GM12878 (cell line): ENCODE measurements around the gene NKTR. TPM values are rescaled to one million over a fixed set of nuclear protein-coding genes. Genes with fewer than 3 reads are reported as not detected.
"Not testable (repeated sequence)": the region's sequence is repeated elsewhere in the genome, so short reads cannot be mapped to it uniquely, and the experiment has no call there.

Source experiments
- ATAC-seq: fragments of 200-7000 bp; cut with Tn5 transposase; 3 replicates; pipeline ENCODE4 v1.9.1; 2020; ENCODE audit warnings: mild to moderate bottlenecking, moderate library complexity
- BruUV-seq: library from RNA; stranded (reverse); fragments of 400-500 nt; replicated peaks from 2 replicates; lab custom pipeline; 2021; lab: Mats Ljungman, UMichigan
- CTCF ChIA-PET: fragments of 300-600 bp; sonication (Branson Sonifier 250); formaldehyde crosslinking; extraction: SDS; loops from one replicate; lab custom pipeline; 2021; ENCODE audit warnings: inconsistent platforms; lab: Yijun Ruan, JAX
- POLR2A ChIA-PET: fragments of 350-600 bp; formaldehyde crosslinking; extraction: SDS; loops from one replicate; lab custom pipeline; 2021; ENCODE audit warnings: inconsistent platforms; lab: Charles Lee
- RAD21 ChIA-PET: fragments of 300-600 bp; sonication (Branson Sonifier 250); formaldehyde crosslinking; loops from one replicate; lab custom pipeline; 2023; ENCODE audit warnings: antibody characterized with exemption; ENCODE audit not compliant: unreplicated experiment; lab: Charles Lee
- SMC1A ChIA-PET: fragments of 300-600 bp; sonication (Branson Sonifier 250); formaldehyde crosslinking; loops from one replicate; lab custom pipeline; 2023; ENCODE audit not compliant: unreplicated experiment, uncharacterized antibody; lab: Charles Lee
- DNase-seq: peaks from one replicate; pipeline ENCODE4 v3.0.0-alpha.2; 2011; ENCODE audit warnings: low read depth, low spot score
- FAIRE-seq: peaks from 3 replicates; lab custom pipeline; 2011; peaks lifted over from hg19 to GRCh38; lab: Jason Lieb, UNC
- H2AFZ ChIP-seq: 2 replicates; pipeline ENCODE4 v1.6.0; 2011; ENCODE audit warnings: low read depth, low read length, control low read depth; ENCODE audit not compliant: control insufficient read depth
- H3K27ac ChIP-seq: 2 replicates; pipeline ENCODE4 v1.5.1; 2011; ENCODE audit warnings: control low read depth; ENCODE audit not compliant: control insufficient read depth, insufficient read depth
- H3K27me3 ChIP-seq, 2 experiments: replicated peaks in 1 of 2; 2 replicates each; pipeline versions ENCODE4 v1.6.0 to v1.6.1; 2011; ENCODE audit warnings: low read length in 1 of 2; ENCODE audit not compliant: control insufficient read depth in 2 of 2, insufficient read depth in 2 of 2
- H3K36me3 ChIP-seq, 2 experiments: 2 replicates each; pipeline ENCODE4 v1.5.1; 2011; ENCODE audit warnings: low read length in 1 of 2; ENCODE audit not compliant: control insufficient read depth in 2 of 2, insufficient read depth in 2 of 2
- H3K4me1 ChIP-seq: 2 replicates; pipeline ENCODE4 v1.6.1; 2011; ENCODE audit warnings: mild to moderate bottlenecking, low read length, moderate library complexity, mixed read lengths; ENCODE audit not compliant: control insufficient read depth, insufficient read depth
- H3K4me2 ChIP-seq: 2 replicates; pipeline ENCODE4 v1.6.0; 2011; ENCODE audit warnings: control low read depth; ENCODE audit not compliant: control insufficient read depth, insufficient read depth
- H3K4me3 ChIP-seq: fragments of 200-600 bp; sonication (generic); 2 replicates; pipeline ENCODE4 v1.5.1; 2016
- H3K79me2 ChIP-seq: 2 replicates; pipeline ENCODE4 v1.6.0; 2011; ENCODE audit warnings: low read length; ENCODE audit not compliant: control insufficient read depth, insufficient read depth
- H3K9ac ChIP-seq: 2 replicates; pipeline ENCODE4 v1.8.0; 2011; ENCODE audit warnings: low read length, control low read depth, mixed read lengths; ENCODE audit not compliant: control insufficient read depth, insufficient read depth
- H3K9me3 ChIP-seq: replicated peaks from 3 replicates; pipeline ENCODE4 v1.5.1; 2011; ENCODE audit warnings: mild to moderate bottlenecking, low read length; ENCODE audit not compliant: control insufficient read depth, insufficient read depth
- H4K20me1 ChIP-seq: 2 replicates; pipeline ENCODE4 v1.6.0; 2011; ENCODE audit not compliant: control insufficient read depth, insufficient read depth
- FOXK2 ChIP-seq: fragments of 450-650 bp; IDR thresholded peaks from 2 replicates; pipeline ENCODE4 v1.6.1; 2017; ENCODE audit warnings: mild to moderate bottlenecking, moderate library complexity
- HDAC6 ChIP-seq: fragments of 200-600 bp; sonication (generic); IDR thresholded peaks from one replicate; pipeline ENCODE4 v1.8.0; 2017; ENCODE audit warnings: antibody characterized with exemption; ENCODE audit not compliant: unreplicated experiment
- HDGF ChIP-seq: fragments of 450-650 bp; IDR thresholded peaks from 2 replicates; pipeline ENCODE4 v1.6.1; 2016; ENCODE audit warnings: antibody characterized with exemption
- NBN ChIP-seq: fragments of 450-650 bp; IDR thresholded peaks from 2 replicates; pipeline ENCODE4 v1.6.1; 2016
- WGBS: methylation state at CpG from one replicate; pipeline ENCODE4 v1.1.6; 2016; ENCODE audit warnings: low lambda C conversion rate; ENCODE audit not compliant: insufficient replicate concordance, insufficient coverage; ENCODE audit errors: missing lambda C conversion rate; 5-methylcytosine and 5-hydroxymethylcytosine counted together
- in situ Hi-C: fragments of 300-500 bp; cut with MboI; formaldehyde crosslinking; loops from 9 replicates; pipeline ENCODE4 v1.14.3; 2018; ENCODE audit warnings: mixed read lengths
- intact Hi-C: fragments of 100-400 bp; cut with micrococcal nuclease; formaldehyde crosslinking; loops from one replicate; pipeline ENCODE4 v1.14.2; 2022; ENCODE audit not compliant: unreplicated experiment
- polyA plus RNA-seq, 11 experiments: library from polyadenylated mRNA; depleted of rRNA in 4 of 11; unstranded in 6 of 11; stranded (reverse) in 5 of 11; fragments of >200 nt; fragmentation: Nextera tagmentation in 4 of 11; fragmentation: Illumina TruSeq in 1 of 11; extraction: Ambion mirVana in 4 of 11; extraction: Trizol in 1 of 11; gene quantifications; 1 replicate in 1 of 11; 2 replicates in 10 of 11; pipeline versions ENCODE4 v1.2.1 to v1.2.3, GENCODE V29; 2011 to 2016; ENCODE audit warnings: inconsistent platforms in 2 of 11, missing spikeins in 2 of 11, low read depth in 1 of 11
- total RNA-seq, 4 experiments: library from RNA; depleted of rRNA in 3 of 4; stranded (reverse); fragments of >200 nt in 3 of 4; fragmentation: Illumina TruSeq in 1 of 4; extraction: Trizol in 1 of 4; gene quantifications; 2 replicates each; pipeline versions ENCODE4 v1.2.1 to v1.2.3, GENCODE V29; 2013 to 2021

The NKTR gene
- total and polyA plus RNA-seq, 10 of the 15 experiments (the other 5 are each of a cell fraction or from before 2014, with no cell fraction given): 15.3 to 91.9 (median 55.3) TPM

GRCh38 chr3:42575137-42575741, 25.2 kb upstream of the NKTR start:
- no peaks in the 10 kb centered on the region for H3K27me3 ChIP-seq
- ATAC-seq (no peak), FAIRE-seq (peak; percentile 49), DNase-seq (no peak)
- no peaks in the 10 kb centered on the region for H4K20me1 ChIP-seq
- ChIA-PET SMC1A (interaction anchor here (0.7 to 1.5 kb wide), 3 partner anchors 11 to 176 kb away, joined by 3 to 6 read pairs (median 3); partner anchors contain the start of gene SS18L2), CTCF (interaction anchor here (2.3 kb wide), 1 partner anchor 29 kb away, joined by 6 read pairs; no protein-coding TSS in a partner anchor), RAD21 (no interaction called here), POLR2A (no interaction called here)
- no peak overlapping the region for H3K4me2 ChIP-seq
- H3K9me3 ChIP-seq: peaks cover 11% of the 10 kb centered on the region
- in situ Hi-C loops (loop anchor here (10.0 kb wide), 1 partner anchor 170 kb away; no protein-coding TSS in a partner anchor), intact Hi-C loops (no loop called here)
- H3K4me3 ChIP-seq: no peak overlapping the region
- peaks cover 12% of the 10 kb centered on the region for H3K79me2 ChIP-seq
- no peak for TF ChIP-seq HDGF
- no peak for TF ChIP-seq HDAC6
- no peak overlapping the region for H3K27ac ChIP-seq
- BruUV-seq: no TSS peak
- no peaks in the 10 kb centered on the region for H3K4me1 ChIP-seq
- no peak overlapping the region for H2AFZ ChIP-seq
- H3K9ac ChIP-seq: no peak overlapping the region
- peaks cover 0 to 12% of the 10 kb centered on the region in 2 experiments for H3K36me3 ChIP-seq

GRCh38 chr3:42578054-42578453, 22.4 kb upstream of the NKTR start:
- FAIRE-seq: no peak
- ChIA-PET POLR2A (interaction anchor here (1.0 kb wide), 1 partner anchor 13 kb away, joined by 8 read pairs; no protein-coding TSS in a partner anchor), RAD21 (interaction anchor here (0.8 kb wide), 1 partner anchor 35 kb away, joined by 4 read pairs; no protein-coding TSS in a partner anchor), SMC1A (interaction anchor here (0.6 kb wide), 1 partner anchor 25 kb away, joined by 4 read pairs; no protein-coding TSS in a partner anchor), CTCF (interaction anchor here (1.0 to 2.1 kb wide), 5 partner anchors 12 to 331 kb away, joined by 3 to 7 read pairs (median 4); partner anchors contain the start of gene NKTR)
- in situ Hi-C loops: loop anchor here (10.0 kb wide), 1 partner anchor 167 kb away; no protein-coding TSS in a partner anchor
- 98% methylated on average over 4 of the region's 4 CpGs for WGBS
- TF ChIP-seq NBN: no peak
- TF ChIP-seq FOXK2: no peak
- BruUV-seq: no TSS peak
- intact Hi-C loops: no loop called here
- peaks cover 11% of the 10 kb centered on the region for H3K9me3 ChIP-seq
- ATAC-seq: no peak
- no peak overlapping the region for H3K9ac ChIP-seq
- H4K20me1 ChIP-seq: no peaks in the 10 kb centered on the region
- peaks cover 30% of the 10 kb centered on the region for H3K79me2 ChIP-seq
- H3K27ac ChIP-seq: no peak overlapping the region
- H3K4me1 ChIP-seq: peaks cover 3% of the 10 kb centered on the region
- no peaks in the 10 kb centered on the region for H3K27me3 ChIP-seq
- DNase-seq: no peak
- H2AFZ ChIP-seq: no peak overlapping the region
- no peak overlapping the region for H3K4me2 ChIP-seq
- no peak overlapping the region for H3K4me3 ChIP-seq
- H3K36me3 ChIP-seq: peaks cover 0 to 12% of the 10 kb centered on the region in 2 experiments; a peak in 3 of 4 replicates

- FAIRE-seq, H3K9ac ChIP-seq, H4K20me1 ChIP-seq, H3K4me1 ChIP-seq, ATAC-seq, H3K4me2 ChIP-seq, H3K4me3 ChIP-seq, DNase-seq, BruUV-seq, H3K27me3 ChIP-seq, H3K36me3 ChIP-seq, H2AFZ ChIP-seq, intact Hi-C loops, RAD21 ChIA-PET, H3K27ac ChIP-seq: not testable (repeated sequence)
- 100% methylated on average over 3 of the region's 4 CpGs for whole genome bisulfite sequencing
- CTCF ChIA-PET: interaction anchor here (1.0 to 1.3 kb wide), 4 partner anchors 23 to 166 kb away, joined by 3 to 4 read pairs (median 4); no protein-coding TSS in a partner anchor
- Histone ChIP-seq H3K9me3 (peaks cover 11% of the 10 kb centered on the region), H3K79me2 (peaks cover 30% of the 10 kb centered on the region)
- SMC1A ChIA-PET: interaction anchor here (0.8 to 1.0 kb wide), 2 partner anchors 20 to 22 kb away, joined by 3 to 4 read pairs; no protein-coding TSS in a partner anchor
- POLR2A ChIA-PET: interaction anchor here (0.6 to 1.3 kb wide), 2 partner anchors 23 to 507 kb away, joined by 3 to 4 read pairs; no protein-coding TSS in a partner anchor
- in situ Hi-C loops: loop anchor here (10.0 kb wide), 1 partner anchor 165 kb away; no protein-coding TSS in a partner anchor
Measured at GRCh38 chr3:42579346-42579745, 21.1 kb upstream of the NKTR start.
